ENCODE data around the gene MMP20. TPM values are rescaled to one million over a fixed set of nuclear protein-coding genes. Genes with fewer than 3 reads are reported as not detected.

Gene MMP20
- total RNA-seq, 4 donors from 2014 or later, result not detected

DNA sequence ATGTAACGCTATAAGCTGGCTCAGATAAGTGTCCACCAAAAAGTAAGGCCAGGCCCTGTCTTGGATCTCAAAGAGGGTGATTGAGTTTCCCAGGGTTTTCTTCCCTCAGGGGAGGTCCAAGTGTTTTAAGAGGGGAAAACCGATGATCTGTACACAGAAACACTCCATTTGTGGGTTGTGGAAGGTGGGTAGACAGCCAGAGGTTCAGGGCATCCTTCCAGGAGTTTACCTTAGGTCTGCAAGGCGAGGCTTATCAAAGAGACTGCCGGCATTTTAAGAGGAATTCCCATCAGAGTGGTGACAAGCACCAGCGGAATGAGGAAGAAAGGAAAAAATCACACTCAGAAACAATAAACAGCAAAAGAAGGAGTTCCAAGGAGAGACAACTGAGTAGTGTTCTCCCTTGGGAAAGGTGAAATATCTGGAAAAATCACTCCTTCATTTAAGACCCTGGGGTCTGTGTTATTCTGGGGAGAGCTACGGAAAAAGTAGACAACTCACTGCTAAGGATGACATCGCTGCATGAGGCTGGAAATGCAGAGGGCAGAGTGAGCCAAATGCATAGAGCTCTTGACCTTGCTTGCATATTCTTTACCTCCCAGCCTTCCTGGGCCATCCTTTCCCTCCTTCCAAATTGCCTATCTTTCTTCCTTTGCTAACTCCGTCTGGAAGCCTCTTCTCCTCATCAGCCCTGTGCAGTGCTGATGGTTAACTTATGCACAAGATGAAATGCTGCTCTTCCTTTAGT, 72.5 kb downstream of the MMP20 start:
- DNase-seq (ENCODE audit: extremely low spot score), result no peak
- no peaks in the 10 kb centered on the region for H3K4me1 ChIP-seq
- H3K27ac ChIP-seq (replicated peaks in 1 of 4), result no peak overlapping the region
- no peak overlapping the region for H3K4me3 ChIP-seq
- H3K9me3 ChIP-seq, result no peaks in the 10 kb centered on the region
- 64% methylated on average over 8 of the region's 8 CpGs for WGBS
- TF ChIP-seq POLR2A (IDR thresholded peaks at IDR 0.05; ENCODE audit: low read depth) (no peak), CTCF (IDR thresholded peaks at IDR 0.05) (no peak), EP300 (IDR thresholded peaks at IDR 0.05) (no peak), POLR2AphosphoS5 (IDR thresholded peaks at IDR 0.05) (no peak)
- intact Hi-C loops (cut with DNase I), result no loop called here
- no peaks in the 10 kb centered on the region for H3K27me3 ChIP-seq
- H3K36me3 ChIP-seq, result no peaks in the 10 kb centered on the region

DNA sequence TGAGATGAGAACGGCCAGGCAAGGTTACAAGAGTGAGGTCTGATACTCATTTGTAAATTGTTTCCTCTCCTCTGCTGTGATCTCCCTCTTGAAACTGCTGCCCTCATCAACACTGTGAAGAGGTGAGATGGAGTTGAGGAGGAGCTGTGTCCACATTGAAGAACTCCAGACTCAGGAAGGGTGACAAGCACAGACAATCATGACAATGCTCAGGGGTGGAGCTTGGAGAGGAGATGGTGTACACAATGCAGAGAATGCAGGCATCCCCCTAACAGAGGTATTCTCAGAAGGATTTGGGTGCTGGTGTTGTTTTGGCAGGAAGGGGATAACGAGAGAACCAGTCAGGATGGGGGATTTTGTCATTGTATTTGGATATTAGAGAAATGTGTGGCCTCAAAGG, 73.1 kb downstream of the MMP20 start:
- DNase-seq (ENCODE audit: extremely low spot score), result no peak
- H3K9me3 ChIP-seq, result no peaks in the 10 kb centered on the region
- 78% methylated on average over 2 of the region's 2 CpGs for WGBS
- H3K27me3 ChIP-seq, result no peaks in the 10 kb centered on the region
- H3K27ac ChIP-seq (replicated peaks in 1 of 4), result no peak overlapping the region
- no peaks in the 10 kb centered on the region for H3K36me3 ChIP-seq
- intact Hi-C loops (cut with DNase I), result no loop called here
- H3K4me3 ChIP-seq, result no peak overlapping the region
- TF ChIP-seq EP300 (IDR thresholded peaks at IDR 0.05) (no peak), POLR2A (IDR thresholded peaks at IDR 0.05; ENCODE audit: low read depth) (no peak), CTCF (IDR thresholded peaks at IDR 0.05) (no peak), POLR2AphosphoS5 (IDR thresholded peaks at IDR 0.05) (no peak)
- no peaks in the 10 kb centered on the region for H3K4me1 ChIP-seq

DNA sequence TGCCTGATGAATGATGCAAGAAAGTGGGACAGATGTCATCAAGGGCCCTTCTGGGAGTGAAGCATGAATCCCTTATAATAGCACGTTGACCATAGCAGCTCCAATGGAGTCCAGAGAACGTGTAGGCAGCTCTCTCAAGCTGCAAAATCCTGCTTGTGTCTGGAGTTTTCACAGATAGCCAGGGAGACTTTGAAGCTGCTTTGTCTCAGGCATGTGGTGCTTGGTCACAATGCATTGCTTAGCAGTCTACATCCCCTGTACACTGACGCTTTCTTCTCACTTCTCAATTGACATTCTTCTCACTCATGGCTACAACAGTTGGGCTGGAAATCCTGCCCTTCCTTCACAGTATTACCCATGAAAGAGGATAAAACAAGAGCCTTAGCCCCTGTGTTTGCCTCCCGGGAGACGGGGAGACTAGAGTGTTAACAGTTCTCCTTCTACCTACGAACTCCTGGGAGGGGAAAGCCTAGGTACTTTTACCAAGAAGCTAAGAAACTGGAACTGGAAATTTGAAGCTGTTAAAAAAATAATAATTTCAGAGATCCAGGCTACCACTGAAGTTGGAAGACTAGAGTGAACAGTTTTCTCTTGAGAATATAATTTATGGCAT, 73.9 kb downstream of the MMP20 start:
- H3K36me3 ChIP-seq, result no peaks in the 10 kb centered on the region

DNA sequence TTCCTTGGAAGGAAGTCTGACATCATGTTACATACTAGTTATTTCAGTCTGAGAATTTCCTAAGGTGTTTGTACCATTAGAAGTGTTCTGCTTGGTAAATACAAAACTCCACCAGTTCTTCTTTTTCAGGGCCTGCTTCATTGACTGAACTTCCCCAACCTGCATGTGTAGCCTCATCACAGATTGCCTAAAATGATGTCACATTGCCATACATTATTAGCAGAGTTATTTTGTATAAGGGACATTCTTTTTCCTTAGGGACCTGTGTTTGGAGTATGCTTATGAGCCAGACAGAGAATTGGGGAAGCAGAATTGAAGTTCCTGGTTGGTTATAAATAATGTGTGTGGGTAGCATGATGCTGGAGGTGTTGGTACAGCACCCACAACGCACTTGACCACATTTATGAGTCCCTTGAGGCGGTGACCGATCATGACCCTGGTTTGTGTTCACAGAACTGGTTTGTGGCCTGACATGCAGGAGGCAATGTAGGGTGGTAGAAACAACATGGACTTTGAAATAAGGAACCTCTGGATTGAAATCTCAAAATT, 78.1 kb downstream of the MMP20 start:
- Histone ChIP-seq H3K9me3 (no peaks in the 10 kb centered on the region), H3K27me3 (no peaks in the 10 kb centered on the region), H3K36me3 (no peaks in the 10 kb centered on the region), H3K4me3 (no peak overlapping the region), H3K27ac (replicated peaks in 1 of 4) (no peak overlapping the region), H3K4me1 (no peaks in the 10 kb centered on the region)
- intact Hi-C loops (cut with DNase I), result no loop called here
- no peak for TF ChIP-seq EP300 (IDR thresholded peaks at IDR 0.05)
- no peak for TF ChIP-seq POLR2A (IDR thresholded peaks at IDR 0.05; ENCODE audit: low read depth)
- no peak for TF ChIP-seq POLR2AphosphoS5 (IDR thresholded peaks at IDR 0.05)
- no peak for TF ChIP-seq CTCF (IDR thresholded peaks at IDR 0.05)
- 90% methylated on average over 3 of the region's 3 CpGs for WGBS
- no peak for DNase-seq (ENCODE audit: extremely low spot score)

More for the DNA sequence above, 73.9 kb downstream of the MMP20 start:
- 75% methylated on average over 6 of the region's 6 CpGs for WGBS
- H3K4me1 ChIP-seq, result no peaks in the 10 kb centered on the region
- no peak overlapping the region for H3K27ac ChIP-seq (replicated peaks in 1 of 4)
- no peaks in the 10 kb centered on the region for H3K9me3 ChIP-seq
- no peak for DNase-seq (ENCODE audit: extremely low spot score)
- intact Hi-C loops (cut with DNase I), result no loop called here
- H3K4me3 ChIP-seq, result no peak overlapping the region
- TF ChIP-seq POLR2AphosphoS5 (IDR thresholded peaks at IDR 0.05) (no peak), CTCF (IDR thresholded peaks at IDR 0.05) (no peak), EP300 (IDR thresholded peaks at IDR 0.05) (no peak), POLR2A (IDR thresholded peaks at IDR 0.05; ENCODE audit: low read depth) (no peak)
- H3K27me3 ChIP-seq, result no peaks in the 10 kb centered on the region

Measured in esophagus muscularis mucosa (tissue), 4 donors.